ENCODE measurements around the gene GP1BB. TPM values are rescaled to one million over a fixed set of nuclear protein-coding genes. Genes with fewer than 3 reads are reported as not detected.

The GP1BB gene
- total RNA-seq, 2 donors from 2014 or later: 0.48 to 0.62 TPM

DNA sequence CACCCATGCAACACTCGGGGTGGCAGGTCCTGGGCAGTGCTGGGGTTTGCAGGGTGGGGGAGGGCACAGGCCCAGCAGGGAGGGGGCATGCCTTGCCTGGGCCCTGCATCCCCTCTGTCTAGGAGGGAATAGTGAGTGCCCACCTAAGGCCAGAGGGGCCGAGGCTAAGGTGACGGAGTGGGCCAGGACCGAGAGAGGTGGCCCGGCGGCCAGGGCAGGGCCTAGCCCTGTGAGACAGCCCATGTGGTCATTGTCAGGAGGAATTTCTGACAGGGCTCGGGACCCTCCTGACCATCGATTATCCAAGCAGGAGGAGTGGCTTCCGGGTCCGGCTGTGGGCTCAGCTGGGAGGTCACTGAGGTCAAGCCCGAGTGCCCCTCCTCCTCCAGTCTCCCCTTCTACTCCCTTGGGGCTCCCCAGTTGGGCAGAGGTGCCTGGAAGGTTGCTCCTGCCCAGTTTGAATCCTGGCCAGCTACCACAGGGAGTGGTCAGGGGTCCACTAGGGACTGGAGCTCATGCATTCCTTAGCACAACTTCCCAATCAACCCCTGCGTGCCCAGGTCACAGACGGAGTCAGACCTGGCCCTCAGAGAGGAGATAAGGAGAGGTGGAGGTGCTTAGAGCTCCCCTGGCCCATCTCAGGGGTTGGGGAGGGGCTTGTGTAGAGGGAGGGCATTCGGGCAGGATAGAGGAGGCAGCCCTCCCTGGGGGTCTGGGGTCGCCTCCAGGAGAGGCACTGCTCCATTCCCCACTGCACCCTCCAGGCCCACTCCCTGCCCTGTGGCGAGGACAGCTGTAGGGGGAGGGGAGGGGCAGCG, 14.7 kb downstream of the GP1BB start:
- H3K36me3 Mint-ChIP-seq (ENCODE audit: low read depth): no peaks in the 10 kb centered on the region
- no peaks in the 10 kb centered on the region for H3K27me3 Mint-ChIP-seq (ENCODE audit: insufficient read depth)
- no peak overlapping the region for H3K27ac Mint-ChIP-seq

DNA sequence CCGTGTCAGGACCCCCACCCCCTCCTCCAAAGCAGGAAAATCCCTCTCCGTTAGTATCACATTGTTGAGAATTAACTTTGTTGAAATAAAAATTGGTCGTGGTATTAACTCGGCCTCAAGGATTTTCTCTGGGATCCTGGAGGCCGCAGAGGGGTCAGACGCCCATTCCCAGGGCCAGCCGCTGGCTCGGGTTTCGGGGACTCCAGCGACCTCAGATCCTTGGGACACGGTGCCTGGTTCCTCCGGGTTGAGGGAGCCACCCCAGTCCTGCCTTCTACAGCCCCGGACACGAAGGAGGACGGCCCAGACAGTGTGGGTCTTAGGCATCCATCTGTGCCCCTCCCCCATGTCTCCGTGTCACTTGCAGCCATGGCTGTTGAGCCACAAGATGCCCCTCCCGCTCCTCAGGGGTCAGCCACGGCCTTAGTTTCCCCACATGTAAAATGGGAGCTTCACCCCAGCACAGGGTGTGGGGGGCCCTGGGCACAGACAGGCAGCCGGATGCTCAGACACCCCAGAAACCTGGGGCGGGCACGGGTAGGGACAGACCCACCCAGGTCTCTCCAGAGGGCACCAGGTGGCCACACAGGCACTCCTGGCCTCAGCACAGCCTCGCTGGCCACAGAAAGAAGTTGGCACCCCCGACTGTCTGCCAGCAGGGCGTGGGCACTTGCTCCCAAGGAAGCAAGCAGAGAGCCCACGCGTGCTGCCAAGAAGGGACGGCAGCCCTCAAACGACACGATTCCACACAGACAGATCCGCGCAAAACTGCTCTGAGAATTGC, 15.5 kb downstream of the GP1BB start:
- WGBS, 2 experiments (ENCODE audit: insufficient coverage in 1 of 2, insufficient read length in 1 of 2): 90% methylated on average over 26 to 30 of the region's 31 CpGs
- peaks cover 4% of the 10 kb centered on the region for H3K4me1 ChIP-seq (ENCODE audit: control insufficient read depth, insufficient read depth, low read length)
- Mint-ChIP-seq H3K27ac (no peak overlapping the region), H3K4me1 (no peaks in the 10 kb centered on the region), H3K36me3 (ENCODE audit: low read depth) (no peaks in the 10 kb centered on the region), H3K4me3 (no peak overlapping the region), H3K9me3 (no peaks in the 10 kb centered on the region), H3K27me3 (ENCODE audit: insufficient read depth) (no peaks in the 10 kb centered on the region)
- no peaks in the 10 kb centered on the region for H3K9me3 ChIP-seq (ENCODE audit: control insufficient read depth, low read length)
- no peak for DNase-seq
- TF ChIP-seq, protein P1, sequence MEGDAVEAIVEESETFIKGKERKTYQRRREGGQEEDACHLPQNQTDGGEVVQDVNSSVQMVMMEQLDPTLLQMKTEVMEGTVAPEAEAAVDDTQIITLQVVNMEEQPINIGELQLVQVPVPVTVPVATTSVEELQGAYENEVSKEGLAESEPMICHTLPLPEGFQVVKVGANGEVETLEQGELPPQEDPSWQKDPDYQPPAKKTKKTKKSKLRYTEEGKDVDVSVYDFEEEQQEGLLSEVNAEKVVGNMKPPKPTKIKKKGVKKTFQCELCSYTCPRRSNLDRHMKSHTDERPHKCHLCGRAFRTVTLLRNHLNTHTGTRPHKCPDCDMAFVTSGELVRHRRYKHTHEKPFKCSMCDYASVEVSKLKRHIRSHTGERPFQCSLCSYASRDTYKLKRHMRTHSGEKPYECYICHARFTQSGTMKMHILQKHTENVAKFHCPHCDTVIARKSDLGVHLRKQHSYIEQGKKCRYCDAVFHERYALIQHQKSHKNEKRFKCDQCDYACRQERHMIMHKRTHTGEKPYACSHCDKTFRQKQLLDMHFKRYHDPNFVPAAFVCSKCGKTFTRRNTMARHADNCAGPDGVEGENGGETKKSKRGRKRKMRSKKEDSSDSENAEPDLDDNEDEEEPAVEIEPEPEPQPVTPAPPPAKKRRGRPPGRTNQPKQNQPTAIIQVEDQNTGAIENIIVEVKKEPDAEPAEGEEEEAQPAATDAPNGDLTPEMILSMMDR (conservative IDR thresholded peaks at IDR 0.05): no peak
- no peak overlapping the region for H3K4me3 ChIP-seq (ENCODE audit: low read length)
- no peak overlapping the region for H3K9ac ChIP-seq (ENCODE audit: extremely low read depth, low read length, poor library complexity, severe bottlenecking)
- no peaks in the 10 kb centered on the region for H3K27me3 ChIP-seq (ENCODE audit: control insufficient read depth, insufficient read depth, low read length, poor library complexity, severe bottlenecking)
- no peak overlapping the region for H3K27ac ChIP-seq (ENCODE audit: low read depth, low read length)
- no peaks in the 10 kb centered on the region for H3K36me3 ChIP-seq (ENCODE audit: control insufficient read depth, insufficient read depth, low read length)

More for the DNA sequence above, 14.7 kb downstream of the GP1BB start:
- Mint-ChIP-seq H3K9me3 (no peaks in the 10 kb centered on the region), H3K4me1 (no peaks in the 10 kb centered on the region), H3K4me3 (no peak overlapping the region)
- H3K9ac ChIP-seq (ENCODE audit: extremely low read depth, low read length, poor library complexity, severe bottlenecking): no peak overlapping the region
- no peak overlapping the region for H3K27ac ChIP-seq (ENCODE audit: low read depth, low read length)
- WGBS, 2 experiments (ENCODE audit: insufficient coverage in 1 of 2, insufficient read length in 1 of 2): 88 to 91% methylated on average over 7 to 16 of the region's 17 CpGs
- no peak for DNase-seq
- no peaks in the 10 kb centered on the region for H3K27me3 ChIP-seq (ENCODE audit: control insufficient read depth, insufficient read depth, low read length, poor library complexity, severe bottlenecking)
- TF ChIP-seq, protein P1 (conservative IDR thresholded peaks at IDR 0.05): no peak
- H3K36me3 ChIP-seq (ENCODE audit: control insufficient read depth, insufficient read depth, low read length): no peaks in the 10 kb centered on the region
- no peaks in the 10 kb centered on the region for H3K9me3 ChIP-seq (ENCODE audit: control insufficient read depth, low read length)
- peaks cover 4% of the 10 kb centered on the region for H3K4me1 ChIP-seq (ENCODE audit: control insufficient read depth, insufficient read depth, low read length)
- no peak overlapping the region for H3K4me3 ChIP-seq (ENCODE audit: low read length)

DNA sequence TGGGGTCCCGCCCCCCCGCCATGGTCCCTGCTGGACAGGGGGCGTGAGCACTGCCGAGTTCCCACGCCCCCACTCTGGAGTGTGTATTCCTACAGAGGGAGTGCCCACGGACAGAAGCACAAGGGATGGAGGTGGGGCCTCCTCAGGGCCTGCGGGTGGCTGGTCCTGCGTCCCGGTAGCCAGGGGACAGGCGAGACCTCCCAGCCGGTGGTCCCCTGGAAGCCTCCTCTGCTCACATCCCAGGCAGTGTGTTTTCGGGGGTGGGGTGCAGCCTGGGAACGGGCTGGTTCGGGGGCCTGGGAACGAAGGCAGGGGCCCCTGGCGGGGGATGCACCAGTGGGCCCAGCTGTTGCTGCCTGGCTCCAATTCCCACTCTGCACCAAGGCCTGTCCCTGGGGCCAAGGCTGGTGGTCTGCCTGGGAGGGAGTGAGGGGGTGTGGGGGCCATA, 16.1 kb downstream of the GP1BB start:
- H3K4me1 Mint-ChIP-seq: no peaks in the 10 kb centered on the region
- 93% methylated on average over 7 to 16 of the region's 16 CpGs for WGBS, 2 experiments (ENCODE audit: insufficient coverage in 1 of 2, insufficient read length in 1 of 2)
- H3K4me3 Mint-ChIP-seq: no peak overlapping the region

More for the DNA sequence above, 16.1 kb downstream of the GP1BB start:
- Histone ChIP-seq H3K27ac (ENCODE audit: low read depth, low read length) (no peak overlapping the region), H3K9me3 (ENCODE audit: control insufficient read depth, low read length) (no peaks in the 10 kb centered on the region), H3K4me3 (ENCODE audit: low read length) (no peak overlapping the region), H3K27me3 (ENCODE audit: control insufficient read depth, insufficient read depth, low read length, poor library complexity, severe bottlenecking) (no peaks in the 10 kb centered on the region), H3K9ac (ENCODE audit: extremely low read depth, low read length, poor library complexity, severe bottlenecking) (no peak overlapping the region), H3K4me1 (ENCODE audit: control insufficient read depth, insufficient read depth, low read length) (peaks cover 4% of the 10 kb centered on the region), H3K36me3 (ENCODE audit: control insufficient read depth, insufficient read depth, low read length) (no peaks in the 10 kb centered on the region)
- no peaks in the 10 kb centered on the region for H3K9me3 Mint-ChIP-seq
- H3K27me3 Mint-ChIP-seq (ENCODE audit: insufficient read depth): no peaks in the 10 kb centered on the region
- DNase-seq: no peak
- no peaks in the 10 kb centered on the region for H3K36me3 Mint-ChIP-seq (ENCODE audit: low read depth)
- no peak overlapping the region for H3K27ac Mint-ChIP-seq
- TF ChIP-seq, protein P1 (conservative IDR thresholded peaks at IDR 0.05): no peak
